ENCODE results near the gene FHOD3. TPM values are rescaled to one million over a fixed set of nuclear protein-coding genes. Genes with fewer than 3 reads are reported as not detected.

Gene FHOD3
- total and polyA plus RNA-seq, 2 donors (not counting 1 experiment from before 2014, with no cell fraction given), result not detected

DNA sequence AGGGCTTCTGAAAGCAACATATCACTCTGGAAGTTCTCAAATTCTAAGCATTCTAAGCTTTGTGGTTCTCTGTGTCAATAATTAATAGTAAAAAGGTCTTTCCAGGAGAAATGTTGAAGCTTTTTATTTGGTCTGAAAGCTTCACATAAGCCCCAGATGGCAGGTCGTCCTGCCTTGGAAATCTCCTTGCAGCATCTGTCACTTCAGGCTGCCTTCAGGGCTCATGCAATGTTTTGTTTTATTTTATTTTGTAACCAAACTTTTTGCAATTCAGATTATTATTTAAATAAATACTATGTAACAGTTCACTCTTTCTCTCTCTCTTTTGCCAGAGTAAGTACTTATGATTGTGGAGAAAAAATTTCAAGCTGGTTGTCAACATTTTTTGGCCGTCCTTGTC is 46.7 kb upstream of the FHOD3 start:
- POLR2A ChIA-PET, result no interaction called here
- TF ChIP-seq EZH2 (IDR thresholded peaks at IDR 0.05; ENCODE audit: borderline replicate concordance, insufficient read depth, low read depth, low read length, poor library complexity, severe bottlenecking), result no peak
- TF ChIP-seq, protein P1, sequence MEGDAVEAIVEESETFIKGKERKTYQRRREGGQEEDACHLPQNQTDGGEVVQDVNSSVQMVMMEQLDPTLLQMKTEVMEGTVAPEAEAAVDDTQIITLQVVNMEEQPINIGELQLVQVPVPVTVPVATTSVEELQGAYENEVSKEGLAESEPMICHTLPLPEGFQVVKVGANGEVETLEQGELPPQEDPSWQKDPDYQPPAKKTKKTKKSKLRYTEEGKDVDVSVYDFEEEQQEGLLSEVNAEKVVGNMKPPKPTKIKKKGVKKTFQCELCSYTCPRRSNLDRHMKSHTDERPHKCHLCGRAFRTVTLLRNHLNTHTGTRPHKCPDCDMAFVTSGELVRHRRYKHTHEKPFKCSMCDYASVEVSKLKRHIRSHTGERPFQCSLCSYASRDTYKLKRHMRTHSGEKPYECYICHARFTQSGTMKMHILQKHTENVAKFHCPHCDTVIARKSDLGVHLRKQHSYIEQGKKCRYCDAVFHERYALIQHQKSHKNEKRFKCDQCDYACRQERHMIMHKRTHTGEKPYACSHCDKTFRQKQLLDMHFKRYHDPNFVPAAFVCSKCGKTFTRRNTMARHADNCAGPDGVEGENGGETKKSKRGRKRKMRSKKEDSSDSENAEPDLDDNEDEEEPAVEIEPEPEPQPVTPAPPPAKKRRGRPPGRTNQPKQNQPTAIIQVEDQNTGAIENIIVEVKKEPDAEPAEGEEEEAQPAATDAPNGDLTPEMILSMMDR (IDR thresholded peaks at IDR 0.05), result no peak

DNA sequence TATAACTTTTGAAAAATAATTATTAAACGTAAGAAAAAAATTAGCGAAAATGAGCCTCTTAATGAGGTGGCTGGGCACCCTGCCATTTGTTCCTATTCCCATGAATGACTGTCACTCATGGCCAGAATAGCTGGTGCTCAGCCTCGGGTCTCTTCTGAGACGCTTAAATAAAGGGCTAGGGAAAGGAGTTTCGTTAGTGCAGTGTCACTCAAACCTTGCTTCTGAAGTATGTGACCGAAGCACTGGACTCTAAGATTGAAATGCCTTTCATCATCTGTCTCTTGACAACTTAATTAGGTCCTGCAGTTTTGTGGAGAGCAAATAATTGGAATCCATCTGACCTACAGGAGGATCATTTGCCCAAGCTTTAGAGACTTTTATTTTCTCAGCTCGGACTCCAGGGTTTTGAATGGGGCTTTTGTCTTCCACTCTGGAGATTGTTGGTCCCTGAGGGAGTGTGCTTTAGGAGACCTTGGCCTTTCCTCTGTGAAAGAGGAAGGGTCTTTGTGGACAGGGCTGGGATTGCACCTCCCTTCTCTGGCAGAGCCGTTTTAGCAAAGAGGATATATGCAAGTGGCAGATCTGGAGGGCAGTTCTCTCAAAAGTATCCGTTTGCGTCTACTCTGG is 42.3 kb upstream of the FHOD3 start:
- H3K27ac Mint-ChIP-seq, result no peak overlapping the region
- H3K27ac ChIP-seq (ENCODE audit: low read length in 2 of 2), result no peak overlapping the region

More for the DNA sequence above, 46.7 kb upstream of the FHOD3 start:
- ATAC-seq (ENCODE audit: low read depth) (no peak), DNase-seq (no peak)
- intact Hi-C loops (cut with micrococcal nuclease), result no loop called here
- Histone ChIP-seq H3K4me3 (ENCODE audit: control extremely low read depth in 1 of 5, extremely low read depth in 1 of 5, insufficient read depth in 1 of 5, low read depth in 2 of 5, low read length in 4 of 5) (no peak overlapping the region), H3K9me3 (ENCODE audit: control extremely low read depth in 1 of 3, control insufficient read depth in 2 of 3, insufficient read depth in 1 of 3, low read length in 2 of 3) (peaks cover 0 to 10% (median 7%) of the 10 kb centered on the region in 3 donors), H3K27ac (ENCODE audit: low read length in 2 of 2) (no peak overlapping the region), H2AFZ (ENCODE audit: insufficient read depth, low read depth, low read length, poor library complexity, severe bottlenecking) (no peak overlapping the region), H3K4me2 (replicated peaks; ENCODE audit: low read depth, low read length, poor library complexity, severe bottlenecking) (no peak overlapping the region), H3K27me3 (replicated peaks in 1 of 4; ENCODE audit: control extremely low read depth in 1 of 4, control insufficient read depth in 3 of 4, insufficient read depth in 4 of 4, low read length in 3 of 4) (peaks cover 0 to 20% (median 4%) of the 10 kb centered on the region in 4 experiments), H3K79me2 (ENCODE audit: control insufficient read depth, insufficient read depth, low read length) (no peaks in the 10 kb centered on the region), H3K9ac (ENCODE audit: low read length) (no peak overlapping the region), H4K20me1 (ENCODE audit: control insufficient read depth, insufficient read depth, low read length, poor library complexity, severe bottlenecking) (no peaks in the 10 kb centered on the region), H3K4me1 (ENCODE audit: control insufficient read depth in 2 of 2, insufficient read depth in 2 of 2, low read length in 2 of 2) (peaks cover 0 to 3% of the 10 kb centered on the region in 2 donors), H3K36me3 (replicated peaks in 1 of 2; ENCODE audit: control extremely low read depth in 1 of 2, control insufficient read depth in 1 of 2, extremely low read depth in 1 of 2, insufficient read depth in 2 of 2, low read length in 1 of 2) (no peaks in the 10 kb centered on the region)
- WGBS (ENCODE audit: insufficient coverage), result no CpG with 5 or more reads among the region's 2 CpGs
- CTCF ChIA-PET, result no interaction called here
- H3K27ac Mint-ChIP-seq, result no peak overlapping the region
- H3K4me3 Mint-ChIP-seq, result no peak overlapping the region
- peaks cover 7% of the 10 kb centered on the region for H3K4me1 Mint-ChIP-seq
- peaks cover 3% of the 10 kb centered on the region for H3K9me3 Mint-ChIP-seq (ENCODE audit: insufficient read depth)
- H3K27me3 Mint-ChIP-seq, result peaks cover 51% of the 10 kb centered on the region

More for the DNA sequence above, 42.3 kb upstream of the FHOD3 start:
- Histone ChIP-seq H3K9me3 (ENCODE audit: control extremely low read depth in 1 of 3, control insufficient read depth in 2 of 3, insufficient read depth in 1 of 3, low read length in 2 of 3) (no peaks in the 10 kb centered on the region), H3K4me3 (ENCODE audit: control extremely low read depth in 1 of 5, extremely low read depth in 1 of 5, insufficient read depth in 1 of 5, low read depth in 2 of 5, low read length in 4 of 5) (no peak overlapping the region), H3K36me3 (replicated peaks in 1 of 2; ENCODE audit: control extremely low read depth in 1 of 2, control insufficient read depth in 1 of 2, extremely low read depth in 1 of 2, insufficient read depth in 2 of 2, low read length in 1 of 2) (no peaks in the 10 kb centered on the region), H3K79me2 (ENCODE audit: control insufficient read depth, insufficient read depth, low read length) (no peaks in the 10 kb centered on the region), H2AFZ (ENCODE audit: insufficient read depth, low read depth, low read length, poor library complexity, severe bottlenecking) (no peak overlapping the region), H3K4me2 (replicated peaks; ENCODE audit: low read depth, low read length, poor library complexity, severe bottlenecking) (no peak overlapping the region), H3K4me1 (ENCODE audit: control insufficient read depth in 2 of 2, insufficient read depth in 2 of 2, low read length in 2 of 2) (no peaks in the 10 kb centered on the region), H3K27me3 (replicated peaks in 1 of 4; ENCODE audit: control extremely low read depth in 1 of 4, control insufficient read depth in 3 of 4, insufficient read depth in 4 of 4, low read length in 3 of 4) (peaks cover 0 to 7% (median 2%) of the 10 kb centered on the region in 4 experiments), H4K20me1 (ENCODE audit: control insufficient read depth, insufficient read depth, low read length, poor library complexity, severe bottlenecking) (no peaks in the 10 kb centered on the region), H3K9ac (ENCODE audit: low read length) (no peak overlapping the region)
- H3K9me3 Mint-ChIP-seq (ENCODE audit: insufficient read depth), result no peaks in the 10 kb centered on the region
- no peaks in the 10 kb centered on the region for H3K4me1 Mint-ChIP-seq
- intact Hi-C loops (cut with micrococcal nuclease), result no loop called here
- POLR2A ChIA-PET, result no interaction called here
- CTCF ChIA-PET, result no interaction called here
- WGBS (ENCODE audit: insufficient coverage), result 96% methylated on average over 7 of the region's 10 CpGs
- no peak for ATAC-seq (ENCODE audit: low read depth)
- H3K27me3 Mint-ChIP-seq, result peaks cover 37% of the 10 kb centered on the region
- DNase-seq, result no peak
- TF ChIP-seq, protein P1 (IDR thresholded peaks at IDR 0.05), result no peak
- TF ChIP-seq EZH2 (IDR thresholded peaks at IDR 0.05; ENCODE audit: borderline replicate concordance, insufficient read depth, low read depth, low read length, poor library complexity, severe bottlenecking), result no peak
- no peak overlapping the region for H3K4me3 Mint-ChIP-seq

Measured in B cell (primary cell).